Smooth muscle cell (in vitro differentiated cells): Measurements from ENCODE around the gene ZDHHC11. TPM values are rescaled to one million over a fixed set of nuclear protein-coding genes. Genes with fewer than 3 reads are reported as not detected.

Source experiments
- DNase-seq: peaks from one replicate; lab custom pipeline; 2025; ENCODE audit not compliant: unreplicated experiment; lab: John Stamatoyannopoulos, UW
- H2AFZ ChIP-seq: fragments of 200-600 bp; sonication (generic); 2 replicates; pipeline ENCODE4 v1.6.0; 2016; ENCODE audit warnings: antibody characterized with exemption, low read depth, mild to moderate bottlenecking
- H3F3A ChIP-seq: fragments of 200-600 bp; sonication (generic); 2 replicates; pipeline ENCODE4 v1.6.0; 2017; ENCODE audit warnings: antibody characterized with exemption, low read depth
- H3K27ac ChIP-seq: fragments of 200-600 bp; sonication (generic); 2 replicates; pipeline ENCODE4 v1.5.1; 2016; ENCODE audit warnings: low read depth, mild to moderate bottlenecking
- H3K27me3 ChIP-seq: fragments of 200-600 bp; sonication (generic); 2 replicates; pipeline ENCODE4 v1.6.1; 2016; ENCODE audit warnings: low read depth, mild to moderate bottlenecking
- H3K36me3 ChIP-seq: fragments of 200-600 bp; sonication (generic); 2 replicates; pipeline ENCODE4 v1.5.1; 2016; ENCODE audit warnings: low read depth
- H3K4me1 ChIP-seq: fragments of 200-600 bp; sonication (generic); 2 replicates; pipeline ENCODE4 v1.5.1; 2016; ENCODE audit warnings: low read depth
- H3K4me2 ChIP-seq: fragments of 200-600 bp; sonication (generic); 2 replicates; pipeline ENCODE4 v1.6.0; 2016; ENCODE audit warnings: mild to moderate bottlenecking
- H3K4me3 ChIP-seq: fragments of 200-600 bp; sonication (generic); 2 replicates; pipeline ENCODE4 v1.5.1; 2016; ENCODE audit warnings: mild to moderate bottlenecking
- H3K79me2 ChIP-seq: fragments of 200-600 bp; sonication (generic); 2 replicates; pipeline ENCODE4 v1.6.0; 2016; ENCODE audit warnings: low read depth, mild to moderate bottlenecking
- H3K9ac ChIP-seq: fragments of 200-600 bp; sonication (generic); 2 replicates; pipeline ENCODE4 v1.6.0; 2016; ENCODE audit warnings: low read depth
- H3K9me3 ChIP-seq: fragments of 200-600 bp; sonication (generic); replicated peaks from 2 replicates; pipeline ENCODE4 v1.5.1; 2016; ENCODE audit warnings: low read depth
- H4K20me1 ChIP-seq: fragments of 200-600 bp; sonication (generic); 2 replicates; pipeline ENCODE4 v1.6.0; 2016; ENCODE audit warnings: low read depth
- WGBS: methylation state at CpG from one replicate; pipeline ENCODE4 v1.1.7; 2016; ENCODE audit warnings: low lambda C conversion rate; 5-methylcytosine and 5-hydroxymethylcytosine counted together
- polyA plus RNA-seq: library from polyadenylated mRNA; unstranded; fragments of >200 nt; fragmentation: Nextera tagmentation; extraction: Ambion mirVana; gene quantifications from 2 replicates; pipeline ENCODE4 v1.2.1, GENCODE V29; 2016
- total RNA-seq: library from RNA; depleted of rRNA; stranded (reverse); fragments of >200 nt; gene quantifications from 2 replicates; pipeline ENCODE4 v1.2.3, GENCODE V29; 2014
- TF ChIP-seq, protein P1 (sequence below): fragments of 200-600 bp; sonication (generic); IDR thresholded peaks from 2 replicates; pipeline ENCODE4 v1.5.1; 2017; ENCODE audit warnings: borderline replicate concordance, mild to moderate bottlenecking, antibody characterized with exemption; ENCODE audit not compliant: insufficient read depth, poor library complexity, severe bottlenecking

The ZDHHC11 gene
- total and polyA plus RNA-seq, 2 experiments from 2014 or later, result 1.7 to 4.8 TPM

DNA sequence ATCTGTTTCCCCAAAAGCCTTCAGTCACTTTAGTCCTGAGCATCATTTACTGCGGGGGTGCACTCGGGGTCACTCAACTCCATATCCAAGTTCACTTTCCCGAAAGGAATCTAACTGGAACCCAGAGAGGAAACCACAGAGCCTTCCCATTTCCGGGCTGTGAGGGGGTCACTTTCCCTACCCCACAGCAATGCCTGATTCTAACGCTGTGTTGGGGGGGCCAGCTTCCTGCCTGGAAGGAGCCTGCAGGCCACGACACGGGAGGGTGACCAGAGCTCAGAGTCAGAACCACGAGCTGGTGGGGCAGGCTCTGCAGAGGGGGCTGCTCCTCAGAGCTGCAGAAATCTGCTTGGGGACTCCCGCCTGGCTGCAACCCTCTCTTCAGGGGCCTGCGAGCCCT lies 21.5 kb upstream of the ZDHHC11 start:
- Histone ChIP-seq H2AFZ (no peak overlapping the region), H4K20me1 (peaks cover 16% of the 10 kb centered on the region), H3K36me3 (peaks cover 10% of the 10 kb centered on the region), H3K4me3 (no peak overlapping the region), H3K4me2 (no peak overlapping the region), H3K27ac (no peak overlapping the region), H3K4me1 (no peaks in the 10 kb centered on the region), H3K9ac (no peak overlapping the region), H3K27me3 (no peaks in the 10 kb centered on the region), H3K79me2 (no peaks in the 10 kb centered on the region), H3F3A (no peaks in the 10 kb centered on the region), H3K9me3 (no peaks in the 10 kb centered on the region)
- TF ChIP-seq, protein P1, sequence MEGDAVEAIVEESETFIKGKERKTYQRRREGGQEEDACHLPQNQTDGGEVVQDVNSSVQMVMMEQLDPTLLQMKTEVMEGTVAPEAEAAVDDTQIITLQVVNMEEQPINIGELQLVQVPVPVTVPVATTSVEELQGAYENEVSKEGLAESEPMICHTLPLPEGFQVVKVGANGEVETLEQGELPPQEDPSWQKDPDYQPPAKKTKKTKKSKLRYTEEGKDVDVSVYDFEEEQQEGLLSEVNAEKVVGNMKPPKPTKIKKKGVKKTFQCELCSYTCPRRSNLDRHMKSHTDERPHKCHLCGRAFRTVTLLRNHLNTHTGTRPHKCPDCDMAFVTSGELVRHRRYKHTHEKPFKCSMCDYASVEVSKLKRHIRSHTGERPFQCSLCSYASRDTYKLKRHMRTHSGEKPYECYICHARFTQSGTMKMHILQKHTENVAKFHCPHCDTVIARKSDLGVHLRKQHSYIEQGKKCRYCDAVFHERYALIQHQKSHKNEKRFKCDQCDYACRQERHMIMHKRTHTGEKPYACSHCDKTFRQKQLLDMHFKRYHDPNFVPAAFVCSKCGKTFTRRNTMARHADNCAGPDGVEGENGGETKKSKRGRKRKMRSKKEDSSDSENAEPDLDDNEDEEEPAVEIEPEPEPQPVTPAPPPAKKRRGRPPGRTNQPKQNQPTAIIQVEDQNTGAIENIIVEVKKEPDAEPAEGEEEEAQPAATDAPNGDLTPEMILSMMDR, result no peak
- 93% methylated on average over 10 of the region's 10 CpGs for WGBS
- DNase-seq, result no peak

- no peaks in the 10 kb centered on the region for H3K9me3 ChIP-seq
- DNase-seq, result no peak
- no peaks in the 10 kb centered on the region for H3K4me1 ChIP-seq
- no peak overlapping the region for H3K9ac ChIP-seq
- no peak overlapping the region for H3K27ac ChIP-seq
- no peaks in the 10 kb centered on the region for H3K27me3 ChIP-seq
- no peaks in the 10 kb centered on the region for H3K79me2 ChIP-seq
- peaks cover 16% of the 10 kb centered on the region for H4K20me1 ChIP-seq
- TF ChIP-seq, protein P1, result no peak
- H3K36me3 ChIP-seq, result peaks cover 10% of the 10 kb centered on the region
- no peak overlapping the region for H3K4me3 ChIP-seq
- H3K4me2 ChIP-seq, result no peak overlapping the region
- no peaks in the 10 kb centered on the region for H3F3A ChIP-seq
- WGBS, result 98% methylated on average over 29 of the region's 29 CpGs
- H2AFZ ChIP-seq, result no peak overlapping the region
Measured at GRCh38 chr5:871596-872298, 21.0 kb upstream of the ZDHHC11 start.

- H3K27ac ChIP-seq, result no peak overlapping the region
- H3K9me3 ChIP-seq, result no peaks in the 10 kb centered on the region
- H3K79me2 ChIP-seq, result peaks cover 4% of the 10 kb centered on the region
- peaks cover 10% of the 10 kb centered on the region for H3K36me3 ChIP-seq
- no peak for DNase-seq
- TF ChIP-seq, protein P1, result no peak
- H3K27me3 ChIP-seq, result no peaks in the 10 kb centered on the region
- no peak overlapping the region for H3K4me3 ChIP-seq
- H4K20me1 ChIP-seq, result peaks cover 16% of the 10 kb centered on the region
- H3K4me1 ChIP-seq, result no peaks in the 10 kb centered on the region
- no peak overlapping the region for H3K9ac ChIP-seq
- H2AFZ ChIP-seq, result no peak overlapping the region
- no peaks in the 10 kb centered on the region for H3F3A ChIP-seq
- 100% methylated on average over 5 of the region's 5 CpGs for WGBS
- no peak overlapping the region for H3K4me2 ChIP-seq
Measured at GRCh38 chr5:870956-871355, 20.2 kb upstream of the ZDHHC11 start.
